Transverse colon (tissue), 4 donors: ENCODE data around the gene FSTL3. TPM values are rescaled to one million over a fixed set of nuclear protein-coding genes. Genes with fewer than 3 reads are reported as not detected.
"Not testable (repeated sequence)": the region's sequence is repeated elsewhere in the genome, so short reads cannot be mapped to it uniquely, and the experiment has no call there.

Experiments
- DNase-seq: peaks from one replicate; pipeline ENCODE4 v3.0.0-alpha.2; 2019
- H3K27ac ChIP-seq, 4 donors: fragments of 200-600 bp; sonication (generic); 2 replicates each; pipeline ENCODE4 v1.5.1; 2016 to 2018; ENCODE audit warnings: inconsistent platforms in 4 of 4
- H3K27me3 ChIP-seq: fragments of 200-600 bp; sonication (generic); 2 replicates; pipeline ENCODE4 v1.5.1; 2017; ENCODE audit warnings: inconsistent platforms
- H3K36me3 ChIP-seq, 4 donors: fragments of 200-600 bp; sonication (generic); 2 replicates each; pipeline ENCODE4 v1.5.1; 2017 to 2019; ENCODE audit warnings: inconsistent platforms in 4 of 4
- H3K4me1 ChIP-seq, 4 donors: fragments of 200-600 bp; sonication (generic); 2 replicates each; pipeline ENCODE4 v1.5.1; 2017 to 2020; ENCODE audit warnings: inconsistent platforms in 4 of 4
- H3K4me3 ChIP-seq, 4 donors: fragments of 200-600 bp; sonication (generic); 1 replicate in 1 of 4; 2 replicates in 3 of 4; pipeline versions ENCODE4 v1.5.1 to v1.6.1; 2017 to 2019; ENCODE audit warnings: inconsistent platforms in 4 of 4
- H3K9me3 ChIP-seq, 2 donors: fragments of 200-600 bp; sonication (generic); 2 replicates each; pipeline ENCODE4 v1.5.1; 2017 to 2019; ENCODE audit warnings: inconsistent platforms in 2 of 2
- EP300 ChIP-seq: sonication (generic); formaldehyde crosslinking; IDR thresholded peaks from one replicate; pipeline ENCODE4 v1.6.1; 2017; ENCODE audit warnings: antibody characterized with exemption, low read depth
- POLR2A ChIP-seq: fragments of 450-650 bp; IDR thresholded peaks from one replicate; pipeline ENCODE4 v1.6.1; 2016; ENCODE audit warnings: antibody characterized with exemption, mild to moderate bottlenecking, moderate library complexity
- POLR2AphosphoS5 ChIP-seq, 3 donors: sonication (generic); formaldehyde crosslinking; IDR thresholded peaks; one replicate each; pipeline ENCODE4 v1.6.1; 2016; ENCODE audit warnings: antibody characterized with exemption in 3 of 3
- WGBS, 2 donors: methylation state at CpG; one replicate each; pipeline ENCODE4 v1.1.5; 2018; ENCODE audit warnings: low coverage in 1 of 2; 5-methylcytosine and 5-hydroxymethylcytosine counted together
- in situ Hi-C, 4 donors: fragments of 200-750 bp; cut with MboI; loops; one replicate each; pipeline versions ENCODE4 v1.15.0 to v1.15.1; 2017; ENCODE audit warnings: low sequenced_read_pairs in 3 of 4, low pct_ligation_motif_present in 1 of 4, low pct_unique_long_range_greater_than_20kb in 1 of 4
- intact Hi-C: fragments of 100-400 bp; cut with DNase I; formaldehyde crosslinking; loops from one replicate; pipeline ENCODE4 v1.15.1; 2023; ENCODE audit warnings: low total_unique reads
- total RNA-seq, 4 donors: library from RNA; depleted of rRNA; stranded (reverse); fragments of >200 nt; gene quantifications; one replicate each; pipeline ENCODE4 v1.1.0, GENCODE V29; 2016
- TF ChIP-seq, protein P1 (sequence below), 5 experiments: fragments of 200-600 bp in 3 of 5; fragments of 450-650 bp in 2 of 5; sonication (generic) in 3 of 5; IDR thresholded peaks; 1 replicate in 2 of 5; 2 replicates in 3 of 5; pipeline ENCODE4 v1.5.1; 2016 to 2017; ENCODE audit warnings: antibody characterized with exemption in 5 of 5, inconsistent platforms in 3 of 5, mild to moderate bottlenecking in 2 of 5, moderate library complexity in 1 of 5

FSTL3 gene
- total RNA-seq: 10 to 100 TPM; 14.1 to 37.9 (median 31.2) TPM

DNA sequence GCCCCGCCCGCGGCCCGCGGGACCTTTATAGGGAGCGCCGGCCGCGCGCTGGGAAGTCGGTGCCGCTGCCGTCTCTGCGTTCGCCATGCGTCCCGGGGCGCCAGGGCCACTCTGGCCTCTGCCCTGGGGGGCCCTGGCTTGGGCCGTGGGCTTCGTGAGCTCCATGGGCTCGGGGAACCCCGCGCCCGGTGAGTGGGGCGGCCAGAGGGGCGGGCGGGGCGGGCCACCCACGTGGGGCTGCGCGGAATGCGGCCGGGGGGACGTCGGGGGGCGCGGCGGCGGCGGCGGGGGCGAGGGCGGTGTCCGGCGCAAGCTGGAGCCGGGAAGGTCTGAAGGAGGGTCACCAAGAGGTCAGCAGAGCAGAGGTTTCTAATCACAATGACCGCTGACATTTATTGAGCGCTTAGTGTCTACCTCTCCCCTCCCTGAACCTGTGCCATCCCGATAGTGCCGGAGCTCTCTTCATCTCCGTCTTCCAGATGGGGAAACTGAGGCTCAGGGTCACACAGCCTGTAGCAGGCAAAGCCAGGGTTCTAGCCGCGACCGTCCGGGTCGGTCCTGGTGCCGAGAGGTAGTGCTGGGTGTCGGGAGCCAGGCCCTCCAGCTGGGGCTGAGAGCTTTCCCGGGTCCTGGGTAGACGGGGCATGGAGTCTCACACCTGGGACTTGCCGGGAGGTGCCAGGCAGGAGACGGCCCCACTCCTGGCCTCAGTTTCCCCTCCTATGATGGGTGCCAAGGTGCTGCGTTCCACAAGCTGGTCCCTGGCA is at the start of gene FSTL3:
FSTL3 (plus strand) TSS at position 54 of the 767 bp plus-strand sequence; CDS start at position 86, 32 bp downstream.
- in situ Hi-C loops (no loop called here), intact Hi-C loops (no loop called here)
- no peak for TF ChIP-seq EP300
- TF ChIP-seq POLR2A: no peak
- TF ChIP-seq, protein P1, sequence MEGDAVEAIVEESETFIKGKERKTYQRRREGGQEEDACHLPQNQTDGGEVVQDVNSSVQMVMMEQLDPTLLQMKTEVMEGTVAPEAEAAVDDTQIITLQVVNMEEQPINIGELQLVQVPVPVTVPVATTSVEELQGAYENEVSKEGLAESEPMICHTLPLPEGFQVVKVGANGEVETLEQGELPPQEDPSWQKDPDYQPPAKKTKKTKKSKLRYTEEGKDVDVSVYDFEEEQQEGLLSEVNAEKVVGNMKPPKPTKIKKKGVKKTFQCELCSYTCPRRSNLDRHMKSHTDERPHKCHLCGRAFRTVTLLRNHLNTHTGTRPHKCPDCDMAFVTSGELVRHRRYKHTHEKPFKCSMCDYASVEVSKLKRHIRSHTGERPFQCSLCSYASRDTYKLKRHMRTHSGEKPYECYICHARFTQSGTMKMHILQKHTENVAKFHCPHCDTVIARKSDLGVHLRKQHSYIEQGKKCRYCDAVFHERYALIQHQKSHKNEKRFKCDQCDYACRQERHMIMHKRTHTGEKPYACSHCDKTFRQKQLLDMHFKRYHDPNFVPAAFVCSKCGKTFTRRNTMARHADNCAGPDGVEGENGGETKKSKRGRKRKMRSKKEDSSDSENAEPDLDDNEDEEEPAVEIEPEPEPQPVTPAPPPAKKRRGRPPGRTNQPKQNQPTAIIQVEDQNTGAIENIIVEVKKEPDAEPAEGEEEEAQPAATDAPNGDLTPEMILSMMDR (IDR thresholded peaks at IDR 0.05): no peak
- peak; percentile 57 to 74 (median 58) for TF ChIP-seq POLR2AphosphoS5 (IDR thresholded peaks at IDR 0.05)
- no peaks in the 10 kb centered on the region for H3K36me3 ChIP-seq
- peaks cover 7 to 32% (median 28%) of the 10 kb centered on the region in 4 donors for H3K4me1 ChIP-seq
- H3K27me3 ChIP-seq: peaks cover 34% of the 10 kb centered on the region
- no peaks in the 10 kb centered on the region for H3K9me3 ChIP-seq
- no peak for DNase-seq
- H3K27ac ChIP-seq: peak within 1 kb of the TSS; percentile 71 to 99 (median 96)
- WGBS, 2 donors: 5% methylated on average over 42 of the region's 63 CpGs; no CpG with 5 or more reads in 1 of the 2 donors
- H3K4me3 ChIP-seq: peak within 1 kb of the TSS; percentile 26 to 49 (median 37)

DNA sequence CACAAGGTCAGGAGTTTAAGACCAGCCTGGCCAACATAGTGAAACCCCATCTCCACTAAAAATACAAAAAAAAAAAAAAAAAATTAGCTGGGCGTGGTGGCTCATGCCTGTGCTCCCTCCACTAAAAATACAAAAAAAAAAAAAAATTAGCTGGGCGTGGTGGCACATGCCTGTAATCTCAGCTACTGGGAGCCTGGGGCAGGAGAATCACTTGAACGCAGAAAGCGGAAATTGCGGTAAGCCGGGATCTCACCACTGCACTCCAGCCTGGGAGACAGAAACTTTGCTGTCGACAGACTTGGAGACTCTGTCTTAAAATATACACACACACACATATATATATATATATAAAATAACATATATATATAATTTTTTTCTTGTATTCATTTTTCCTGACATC is 49.6 kb upstream of the FSTL3 start:
- H3K4me1 ChIP-seq, DNase-seq, intact Hi-C loops, in situ Hi-C loops, H3K27me3 ChIP-seq, H3K9me3 ChIP-seq, H3K4me3 ChIP-seq, H3K27ac ChIP-seq: not testable (repeated sequence)
- H3K36me3 ChIP-seq: peaks cover 0 to 23% (median 6%) of the 10 kb centered on the region in 4 donors
- WGBS, 2 donors: 92 to 94% methylated on average over 6 to 7 of the region's 7 CpGs

DNA sequence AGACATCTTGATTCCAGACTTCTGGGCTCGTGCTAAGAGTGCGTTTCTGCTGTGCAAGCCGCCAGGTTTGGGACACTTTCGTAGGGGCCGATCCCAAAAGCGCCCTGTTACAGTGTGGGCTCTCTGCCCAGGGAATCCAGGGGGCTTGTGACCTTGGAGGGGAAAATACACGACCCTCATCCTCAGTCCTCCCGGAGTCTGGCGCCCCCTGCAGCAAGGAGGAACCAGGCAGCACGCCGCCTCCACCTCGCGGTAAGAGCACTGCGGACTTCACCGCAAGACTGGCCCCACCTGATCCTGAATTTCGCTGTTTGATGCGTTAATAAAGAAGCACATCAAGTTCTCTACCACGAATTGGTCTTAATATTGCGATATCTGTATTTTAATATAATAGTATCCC is 48.0 kb upstream of the FSTL3 start:
- in situ Hi-C loops: no loop called here
- intact Hi-C loops: no loop called here
- no peak for DNase-seq
- H3K36me3 ChIP-seq: peaks cover 0 to 13% (median 6%) of the 10 kb centered on the region in 4 donors
- H3K9me3 ChIP-seq: no peaks in the 10 kb centered on the region
- H3K4me1 ChIP-seq: peaks cover 7 to 14% (median 12%) of the 10 kb centered on the region in 4 donors
- TF ChIP-seq, protein P1 (IDR thresholded peaks at IDR 0.05): peak in 1 of 5 experiments; percentile 15
- no peak for TF ChIP-seq POLR2AphosphoS5 (IDR thresholded peaks at IDR 0.05)
- no peaks in the 10 kb centered on the region for H3K27me3 ChIP-seq
- H3K4me3 ChIP-seq: no peak overlapping the region
- 92 to 100% methylated on average over 11 to 19 of the region's 19 CpGs for WGBS, 2 donors
- H3K27ac ChIP-seq: no peak overlapping the region

DNA sequence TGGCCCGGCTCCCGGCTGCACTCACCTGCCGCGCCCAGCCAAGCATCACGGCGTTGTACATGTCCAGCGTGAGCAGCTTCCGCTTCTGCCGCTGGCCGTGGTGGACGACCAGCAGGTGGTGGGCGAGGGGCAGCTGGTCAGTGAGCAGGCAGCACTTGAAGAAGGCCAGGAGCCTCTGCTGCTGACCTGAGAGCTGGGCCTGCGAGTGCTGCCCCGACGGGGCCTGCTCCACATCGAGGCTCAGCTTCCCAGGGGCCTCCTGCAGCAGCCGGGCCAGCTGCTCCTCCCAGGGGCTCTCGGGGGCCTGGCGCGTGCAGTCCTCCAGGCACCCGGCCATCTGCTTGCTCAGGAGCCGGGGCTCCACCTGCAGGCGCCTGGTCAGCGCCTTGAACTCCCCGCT is 46.7 kb upstream of the FSTL3 start:
- in situ Hi-C loops: not testable (repeated sequence)

DNA sequence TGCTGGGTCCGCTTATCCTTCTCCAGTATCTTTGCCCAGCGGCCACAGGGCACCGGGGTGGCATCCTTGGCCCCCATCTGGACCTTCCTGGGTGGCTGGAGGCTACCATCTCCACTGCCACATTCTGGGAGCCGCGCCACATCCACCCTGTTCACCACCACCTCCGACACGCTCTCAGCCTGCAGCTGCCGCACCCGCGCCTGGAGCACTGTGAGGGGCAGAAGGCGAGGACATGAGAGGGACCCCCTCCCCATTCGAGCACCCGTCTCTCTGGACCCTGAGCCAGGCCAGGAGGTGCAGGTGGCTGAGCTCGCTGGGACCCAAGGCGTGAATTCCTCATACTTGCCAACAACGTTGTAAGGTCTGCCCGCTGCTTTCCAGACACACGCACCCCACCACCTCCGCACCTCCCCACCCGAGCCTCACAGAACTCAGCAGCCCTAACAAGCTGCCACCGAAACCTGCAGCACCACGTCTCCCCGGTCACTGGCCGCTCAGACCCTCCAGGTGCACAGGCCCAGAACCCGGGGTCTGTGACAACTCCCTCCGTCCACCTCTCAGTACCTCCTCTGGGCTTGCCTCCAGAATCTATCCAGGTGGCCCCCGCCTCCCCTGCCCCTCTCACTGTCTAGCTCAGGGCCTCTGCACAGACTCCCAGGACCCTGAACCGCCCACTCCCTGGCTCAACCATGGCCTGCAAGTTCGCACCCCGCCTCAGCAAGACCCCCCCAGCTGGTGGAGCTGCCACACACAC is 46.1 kb upstream of the FSTL3 start:
- TF ChIP-seq EP300 (no peak), POLR2AphosphoS5 (IDR thresholded peaks at IDR 0.05) (no peak), POLR2A (no peak)
- TF ChIP-seq, protein P1 (IDR thresholded peaks at IDR 0.05): no peak
- Histone ChIP-seq H3K27me3 (no peaks in the 10 kb centered on the region), H3K4me1 (peaks cover 17 to 25% (median 21%) of the 10 kb centered on the region in 4 donors), H3K9me3 (no peaks in the 10 kb centered on the region), H3K27ac (no peak overlapping the region), H3K36me3 (peaks cover 0 to 13% (median 6%) of the 10 kb centered on the region in 4 donors), H3K4me3 (no peak overlapping the region)
- no peak for DNase-seq
- intact Hi-C loops: no loop called here
- in situ Hi-C loops: no loop called here
- 97% methylated on average over 30 of the region's 30 CpGs; no CpG with 5 or more reads in 1 of the 2 donors for WGBS, 2 donors

More for the DNA sequence above, 46.7 kb upstream of the FSTL3 start:
- H3K36me3 ChIP-seq: peaks cover 0 to 13% (median 6%) of the 10 kb centered on the region in 4 donors
- H3K4me1 ChIP-seq: peaks cover 14 to 22% (median 20%) of the 10 kb centered on the region in 4 donors
- DNase-seq, H3K27me3 ChIP-seq, H3K9me3 ChIP-seq, intact Hi-C loops, H3K4me3 ChIP-seq, H3K27ac ChIP-seq: not testable (repeated sequence)
- WGBS, 2 donors: 86 to 96% methylated on average over 4 to 17 of the region's 25 CpGs
